Neutrophil (primary cell): ENCODE results near the gene BPIFA2.
"Not testable (repeated sequence)": the region's sequence is repeated elsewhere in the genome, so short reads cannot be mapped to it uniquely, and the experiment has no call there.

Experiments used
- H3K27ac ChIP-seq: fragments of 200-600 bp; sonication (generic); 2 replicates; pipeline ENCODE4 v1.5.1; 2016; ENCODE audit warnings: mild to moderate bottlenecking, moderate library complexity
- H3K27me3 ChIP-seq: fragments of 200-600 bp; sonication (generic); 2 replicates; pipeline ENCODE4 v1.6.0; 2016; ENCODE audit warnings: mild to moderate bottlenecking
- H3K36me3 ChIP-seq: fragments of 200-600 bp; sonication (generic); 2 replicates; pipeline ENCODE4 v1.5.1; 2017
- H3K4me1 ChIP-seq, 2 experiments: fragments of 200-600 bp in 1 of 2; sonication (generic) in 1 of 2; 1 replicate in 1 of 2; 2 replicates in 1 of 2; pipeline versions ENCODE4 v1.5.1 to v1.6.1; 2013 to 2016; ENCODE audit warnings: low read depth in 1 of 2, low read length in 1 of 2, mild to moderate bottlenecking in 1 of 2, moderate library complexity in 1 of 2; ENCODE audit not compliant: control insufficient read depth in 1 of 2, insufficient read depth in 1 of 2
- H3K4me3 ChIP-seq, 2 experiments: fragments of 200-600 bp in 1 of 2; sonication (generic) in 1 of 2; 1 replicate in 1 of 2; 2 replicates in 1 of 2; pipeline ENCODE4 v1.5.1; 2013 to 2016; ENCODE audit warnings: low read depth in 1 of 2, low read length in 1 of 2, mild to moderate bottlenecking in 1 of 2, moderate library complexity in 1 of 2
- H3K9me3 ChIP-seq: fragments of 200-600 bp; sonication (generic); 2 replicates; pipeline ENCODE4 v1.5.1; 2016
- TF ChIP-seq, protein P1 (sequence below): fragments of 200-600 bp; sonication (generic); IDR thresholded peaks from 2 replicates; pipeline ENCODE4 v1.5.1; 2016; ENCODE audit warnings: antibody characterized with exemption

BPIFA2 gene

GRCh38 chr20:33178726-33179125 is 10.8 kb downstream of the BPIFA2 start:
- TF ChIP-seq, protein P1, sequence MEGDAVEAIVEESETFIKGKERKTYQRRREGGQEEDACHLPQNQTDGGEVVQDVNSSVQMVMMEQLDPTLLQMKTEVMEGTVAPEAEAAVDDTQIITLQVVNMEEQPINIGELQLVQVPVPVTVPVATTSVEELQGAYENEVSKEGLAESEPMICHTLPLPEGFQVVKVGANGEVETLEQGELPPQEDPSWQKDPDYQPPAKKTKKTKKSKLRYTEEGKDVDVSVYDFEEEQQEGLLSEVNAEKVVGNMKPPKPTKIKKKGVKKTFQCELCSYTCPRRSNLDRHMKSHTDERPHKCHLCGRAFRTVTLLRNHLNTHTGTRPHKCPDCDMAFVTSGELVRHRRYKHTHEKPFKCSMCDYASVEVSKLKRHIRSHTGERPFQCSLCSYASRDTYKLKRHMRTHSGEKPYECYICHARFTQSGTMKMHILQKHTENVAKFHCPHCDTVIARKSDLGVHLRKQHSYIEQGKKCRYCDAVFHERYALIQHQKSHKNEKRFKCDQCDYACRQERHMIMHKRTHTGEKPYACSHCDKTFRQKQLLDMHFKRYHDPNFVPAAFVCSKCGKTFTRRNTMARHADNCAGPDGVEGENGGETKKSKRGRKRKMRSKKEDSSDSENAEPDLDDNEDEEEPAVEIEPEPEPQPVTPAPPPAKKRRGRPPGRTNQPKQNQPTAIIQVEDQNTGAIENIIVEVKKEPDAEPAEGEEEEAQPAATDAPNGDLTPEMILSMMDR, result no peak
- Histone ChIP-seq H3K9me3 (no peaks in the 10 kb centered on the region), H3K27me3 (peaks cover 4% of the 10 kb centered on the region), H3K4me3 (no peak overlapping the region), H3K27ac (no peak overlapping the region), H3K36me3 (no peaks in the 10 kb centered on the region), H3K4me1 (no peaks in the 10 kb centered on the region)

- TF ChIP-seq, protein P1, result no peak
- no peaks in the 10 kb centered on the region for H3K4me1 ChIP-seq
- no peak overlapping the region for H3K4me3 ChIP-seq
- H3K36me3 ChIP-seq, result no peaks in the 10 kb centered on the region
- H3K9me3 ChIP-seq, result no peaks in the 10 kb centered on the region
- peaks cover 3% of the 10 kb centered on the region for H3K27me3 ChIP-seq
- H3K27ac ChIP-seq, result no peak overlapping the region
Measured at GRCh38 chr20:33180169-33180568, 12.2 kb downstream of the BPIFA2 start.

DNA sequence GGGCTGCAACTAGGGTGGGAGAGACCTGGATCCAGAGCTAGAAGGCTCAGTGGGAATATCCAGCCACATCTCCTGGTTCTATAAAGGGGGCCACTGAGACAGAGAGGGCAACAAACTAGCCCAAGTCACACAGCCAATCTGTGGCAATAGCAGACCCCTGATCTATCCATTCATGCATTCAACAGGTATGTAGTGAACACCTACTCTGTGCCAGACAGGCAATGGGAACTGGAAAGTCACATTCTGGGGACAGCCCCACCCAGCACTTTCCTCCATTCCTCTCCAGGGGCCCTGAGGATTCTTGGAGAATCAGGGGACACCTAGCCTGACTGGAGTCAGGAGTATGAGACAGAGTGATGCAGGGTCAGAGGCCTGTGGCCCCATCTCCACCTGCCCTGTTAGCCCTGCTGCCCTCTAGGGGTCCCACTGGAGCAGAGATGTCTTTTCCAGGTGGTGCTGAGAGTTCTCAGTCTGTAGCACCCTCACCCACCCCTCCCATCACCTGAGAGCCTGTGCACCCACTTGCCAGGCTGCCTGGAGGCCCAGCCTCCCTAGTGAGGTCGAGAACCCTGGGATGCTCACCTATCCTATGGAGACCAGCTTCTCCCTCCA is 13.6 kb downstream of the BPIFA2 start:
- no peak overlapping the region for H3K4me3 ChIP-seq
- TF ChIP-seq, protein P1, result no peak
- H3K27ac ChIP-seq, result no peak overlapping the region
- H3K4me1 ChIP-seq, result no peaks in the 10 kb centered on the region
- H3K27me3 ChIP-seq, result no peaks in the 10 kb centered on the region
- no peaks in the 10 kb centered on the region for H3K9me3 ChIP-seq
- H3K36me3 ChIP-seq, result no peaks in the 10 kb centered on the region

DNA sequence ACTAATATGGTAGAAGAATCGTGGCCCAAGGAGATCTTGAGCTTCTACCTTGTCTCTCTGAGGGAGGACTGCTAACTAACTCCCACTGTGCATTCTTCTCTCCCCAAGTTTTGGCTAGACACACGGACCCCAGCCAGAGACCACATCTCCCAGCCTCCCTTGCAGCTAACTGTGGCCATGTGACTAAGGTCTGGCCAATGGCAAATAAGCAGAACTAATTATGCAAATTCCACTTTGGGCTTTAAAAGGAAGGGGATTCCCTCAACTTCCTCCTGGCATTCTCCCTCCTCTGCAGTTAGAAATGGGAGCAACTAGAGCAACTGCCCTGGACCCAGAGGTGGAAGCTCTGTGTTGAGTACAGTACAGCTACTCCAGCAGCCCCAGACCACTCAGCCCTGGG is 15.4 kb downstream of the BPIFA2 start:
- Histone ChIP-seq H3K9me3 (no peaks in the 10 kb centered on the region), H3K27me3 (no peaks in the 10 kb centered on the region), H3K36me3 (no peaks in the 10 kb centered on the region), H3K4me3 (no peak overlapping the region), H3K27ac (no peak overlapping the region), H3K4me1 (no peaks in the 10 kb centered on the region)
- TF ChIP-seq, protein P1, result no peak

DNA sequence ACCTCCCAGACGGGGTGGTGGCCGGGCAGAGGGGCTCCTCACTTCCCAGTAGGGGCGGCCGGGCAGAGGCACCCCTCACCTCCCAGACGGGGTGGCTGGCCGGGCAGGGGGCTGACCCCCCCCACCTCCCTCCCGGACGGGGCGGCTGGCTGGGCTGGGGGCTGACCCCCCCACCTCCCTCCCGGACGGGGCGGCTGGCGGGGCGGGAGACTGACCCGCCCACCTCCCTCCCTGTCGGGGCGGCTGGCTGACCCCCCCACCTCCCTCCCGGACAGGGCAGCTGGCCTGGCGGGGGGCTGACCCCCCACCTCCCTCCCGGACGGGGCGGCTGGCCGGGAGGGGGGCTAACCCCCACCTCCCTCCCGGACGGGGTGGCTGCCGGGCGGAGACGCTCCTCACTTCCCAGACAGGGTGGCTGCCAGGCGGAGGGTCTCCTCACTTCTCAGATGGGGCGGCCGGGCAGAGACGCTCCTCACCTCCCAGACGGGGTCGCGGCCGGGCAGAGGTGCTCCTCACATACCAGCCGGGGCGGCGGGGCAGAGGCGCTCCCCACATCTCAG is 17.2 kb downstream of the BPIFA2 start:
- H3K27me3 ChIP-seq, H3K4me1 ChIP-seq, H3K27ac ChIP-seq, H3K36me3 ChIP-seq, H3K9me3 ChIP-seq, H3K4me3 ChIP-seq: not testable (repeated sequence)

DNA sequence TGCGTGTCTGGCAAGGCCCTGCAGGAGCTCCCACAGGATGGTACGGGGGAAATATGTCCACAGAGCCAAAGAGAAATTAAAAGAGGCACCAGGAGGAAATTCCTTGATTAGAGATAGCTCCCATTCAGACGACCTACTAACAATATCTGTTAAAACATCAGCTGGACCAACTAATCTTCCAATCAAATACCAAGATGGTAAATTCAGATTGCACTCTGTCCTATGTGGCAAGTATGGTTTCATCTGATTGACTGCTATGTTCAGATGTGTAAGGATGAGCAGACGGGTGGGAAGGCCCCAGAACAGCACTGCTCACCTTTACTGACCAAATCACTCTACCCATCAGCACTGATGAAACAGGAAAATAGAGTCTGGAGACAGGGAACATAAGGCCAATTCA is 19.5 kb downstream of the BPIFA2 start:
- H3K4me3 ChIP-seq, result no peak overlapping the region
- TF ChIP-seq, protein P1, result no peak
- no peaks in the 10 kb centered on the region for H3K36me3 ChIP-seq
- no peaks in the 10 kb centered on the region for H3K4me1 ChIP-seq
- no peak overlapping the region for H3K27ac ChIP-seq
- no peaks in the 10 kb centered on the region for H3K9me3 ChIP-seq
- H3K27me3 ChIP-seq, result peaks cover 27% of the 10 kb centered on the region
